Ovary (tissue), 10 donors: ENCODE data around the gene SLC4A1. TPM values are rescaled to one million over a fixed set of nuclear protein-coding genes. Genes with fewer than 3 reads are reported as not detected.

Source experiments
- DNase-seq, 5 donors: peaks; one replicate each; pipeline ENCODE4 v3.0.0-alpha.2; 2019 to 2020
- H3K27ac ChIP-seq, 2 donors: fragments of 200-600 bp; one replicate each; pipeline versions ENCODE4 v1.5.1 to v1.8.0; 2019 to 2022
- H3K27me3 ChIP-seq: fragments of 200-600 bp; one replicate; pipeline ENCODE4 v1.8.0; 2022
- H3K36me3 ChIP-seq: fragments of 200-600 bp; sonication (generic); one replicate; pipeline ENCODE4 v1.5.1; 2019
- H3K4me1 ChIP-seq: one replicate; pipeline ENCODE4 v1.8.1; 2013; ENCODE audit warnings: mild to moderate bottlenecking, moderate library complexity; ENCODE audit not compliant: insufficient read depth
- H3K4me3 ChIP-seq: fragments of 200-600 bp; sonication (generic); one replicate; pipeline ENCODE4 v1.5.1; 2017
- H3K9me3 ChIP-seq, 2 donors: fragments of 200-600 bp in 1 of 2; sonication (generic) in 1 of 2; one replicate each; pipeline versions ENCODE4 v1.5.1 to v1.8.1; 2013 to 2019; ENCODE audit warnings: mild to moderate bottlenecking in 1 of 2, moderate library complexity in 1 of 2
- EP300 ChIP-seq: sonication (generic); formaldehyde crosslinking; IDR thresholded peaks from one replicate; pipeline ENCODE4 v1.6.1; 2017; ENCODE audit warnings: antibody characterized with exemption
- POLR2A ChIP-seq: fragments of 450-650 bp; IDR thresholded peaks from one replicate; pipeline ENCODE4 v1.6.1; 2017; ENCODE audit warnings: antibody characterized with exemption, mild to moderate bottlenecking, moderate library complexity
- WGBS, 3 donors: extraction: QIAGEN DNeasy Blood & Tissue Kit in 1 of 3; methylation state at CpG; one replicate each; pipeline versions ENCODE4 v1.1.5 to v1.1.7; 2013 to 2017; 5-methylcytosine and 5-hydroxymethylcytosine counted together
- intact Hi-C, 4 donors: fragments of 100-400 bp; cut with DNase I; formaldehyde crosslinking; loops; one replicate each; pipeline versions ENCODE4 v1.11.0 to v1.15.1; 2022 to 2023
- long read RNA-seq, 3 donors: library from polyadenylated mRNA in 2 of 3; unstranded in 2 of 3; transcript quantifications; one replicate each; pipeline ENCODE4 v2.0.0 and lab custom pipeline, GENCODE V29; 2021 to 2026
- polyA plus RNA-seq, 2 donors: library from polyadenylated mRNA; stranded (reverse); fragments of 200-250 nt in 1 of 2; fragments of 350-450 nt in 1 of 2; fragmentation: Illumina TruSeq in 1 of 2; extraction: RNeasy Lipid Tissue Mini Kit (QIAGEN cat#74804) in 1 of 2; gene quantifications; one replicate each; pipeline ENCODE4 v1.2.3, GENCODE V29; 2013 to 2014
- total RNA-seq, 7 donors: library from RNA; depleted of rRNA in 2 of 7; stranded (reverse); fragments of >200 nt in 2 of 7; fragmentation: NEBNext Ultra II Directional in 3 of 7; extraction: Animal tissue kit (Norgen Biotek cat#: 25700) in 3 of 7; gene quantifications; one replicate each; pipeline versions ENCODE4 v1.1.0 to v1.2.4, GENCODE V29; 2016 to 2023
- TF ChIP-seq, protein P1 (sequence below), 3 donors: fragments of 450-650 bp in 2 of 3; fragments of 200-600 bp in 1 of 3; IDR thresholded peaks; one replicate each; pipeline versions ENCODE4 v1.5.1 to v1.8.0; 2016 to 2022; ENCODE audit warnings: antibody characterized with exemption in 3 of 3, mild to moderate bottlenecking in 1 of 3
- donor health status: DM: no; HTN: no; CAD: no; lungs with moderate emphysema.
- donor health status: DM: no; HTN: no; CAD: no.
- donor health status: Bipolar disorder and iron deficiency.
- donor health status: DM: yes; HTN: yes; CAD: no.
- donor health status: DM: no; HTN: no; CAD: no.
- donor health status: DM: yes; HTN: yes; CAD: no.

SLC4A1 gene
- total RNA-seq, result 1 to 10 TPM in 1 of 7 donors, under 1 TPM in 3, not detected in 3; 0.08 to 3.2 (median 0.35) TPM
- polyA plus RNA-seq, result not detected
- long read RNA-seq, donor 1, partial matches to known transcripts, result 1 of 1 reads
- long read RNA-seq, donor 1, other reads (novel, unspliced or antisense), result 0 of 1 reads
- long read RNA-seq, donor 2, result 0 reads
- long read RNA-seq, donor 3, result 0 reads

DNA sequence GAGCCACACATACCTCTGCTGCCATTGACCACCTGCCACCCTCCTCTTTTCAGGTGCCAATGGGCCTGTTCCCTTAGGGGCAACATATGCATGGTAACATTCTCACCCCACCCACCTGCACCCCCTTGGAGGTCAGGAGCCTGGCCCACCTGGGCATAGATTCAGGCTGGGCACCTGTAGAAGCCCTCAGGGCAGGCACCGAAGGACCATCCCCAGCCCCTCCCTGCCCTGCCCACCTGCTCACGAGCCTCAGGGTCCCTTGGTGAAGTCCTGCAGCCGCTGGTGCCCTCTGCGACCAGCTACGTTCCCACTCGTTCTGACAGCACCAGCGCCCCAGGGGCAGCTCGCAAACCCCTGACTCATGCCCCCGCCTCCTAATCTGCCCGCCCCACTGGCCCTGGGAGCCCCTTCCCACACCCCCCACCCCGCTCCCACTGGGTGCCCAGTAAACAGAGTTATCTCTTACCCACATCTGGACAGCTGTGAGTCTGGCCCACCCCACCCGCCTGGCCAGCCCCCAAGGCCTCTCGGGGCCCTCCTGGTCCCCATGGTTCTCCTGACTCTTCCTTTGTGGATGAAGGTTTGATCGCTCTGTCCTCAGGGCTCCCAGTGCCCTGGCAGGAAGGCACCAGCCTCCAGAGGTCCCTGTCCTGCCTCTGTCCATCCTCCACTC lies at the start of gene SLC4A1:
Gene SLC4A1, minus strand, starts transcription at position 318 of the 673 bp plus-strand sequence. CDS start 5,269 bp downstream, outside the sequence.
- intact Hi-C loops, result no loop called here
- Histone ChIP-seq H3K27ac (no peak within 1 kb of the TSS), H3K4me1 (no peaks in the 10 kb centered on the region), H3K36me3 (no peaks in the 10 kb centered on the region), H3K27me3 (no peaks in the 10 kb centered on the region), H3K4me3 (no peak within 1 kb of the TSS), H3K9me3 (no peaks in the 10 kb centered on the region)
- no peak for DNase-seq
- no peak for TF ChIP-seq POLR2A
- TF ChIP-seq, protein P1, sequence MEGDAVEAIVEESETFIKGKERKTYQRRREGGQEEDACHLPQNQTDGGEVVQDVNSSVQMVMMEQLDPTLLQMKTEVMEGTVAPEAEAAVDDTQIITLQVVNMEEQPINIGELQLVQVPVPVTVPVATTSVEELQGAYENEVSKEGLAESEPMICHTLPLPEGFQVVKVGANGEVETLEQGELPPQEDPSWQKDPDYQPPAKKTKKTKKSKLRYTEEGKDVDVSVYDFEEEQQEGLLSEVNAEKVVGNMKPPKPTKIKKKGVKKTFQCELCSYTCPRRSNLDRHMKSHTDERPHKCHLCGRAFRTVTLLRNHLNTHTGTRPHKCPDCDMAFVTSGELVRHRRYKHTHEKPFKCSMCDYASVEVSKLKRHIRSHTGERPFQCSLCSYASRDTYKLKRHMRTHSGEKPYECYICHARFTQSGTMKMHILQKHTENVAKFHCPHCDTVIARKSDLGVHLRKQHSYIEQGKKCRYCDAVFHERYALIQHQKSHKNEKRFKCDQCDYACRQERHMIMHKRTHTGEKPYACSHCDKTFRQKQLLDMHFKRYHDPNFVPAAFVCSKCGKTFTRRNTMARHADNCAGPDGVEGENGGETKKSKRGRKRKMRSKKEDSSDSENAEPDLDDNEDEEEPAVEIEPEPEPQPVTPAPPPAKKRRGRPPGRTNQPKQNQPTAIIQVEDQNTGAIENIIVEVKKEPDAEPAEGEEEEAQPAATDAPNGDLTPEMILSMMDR (IDR thresholded peaks at IDR 0.05), result no peak
- no peak for TF ChIP-seq EP300
- 74 to 81% (median 79%) methylated on average over 11 to 14 of the region's 14 CpGs for WGBS, 3 donors

DNA sequence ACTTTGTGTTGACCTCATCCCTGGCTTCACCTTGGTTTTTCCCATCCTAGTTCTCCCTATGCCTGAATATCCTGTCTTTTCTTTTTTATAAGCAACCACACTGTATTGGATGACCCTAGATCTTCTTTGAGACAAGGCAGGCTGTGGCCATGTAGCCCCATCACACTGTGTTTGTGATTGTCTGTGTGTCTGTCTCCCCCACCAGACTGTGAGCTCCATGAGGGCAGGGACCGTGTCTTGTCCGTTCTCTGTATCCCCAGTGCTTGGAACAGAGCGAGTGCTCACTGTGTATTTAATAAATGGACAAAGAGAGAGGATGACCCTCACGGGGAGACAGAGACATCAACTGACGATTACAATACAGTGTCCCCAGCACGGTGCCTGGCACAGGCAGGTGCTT lies 49.6 kb upstream of the SLC4A1 start:
- H3K9me3 ChIP-seq, result no peaks in the 10 kb centered on the region
- TF ChIP-seq EP300 (no peak), POLR2A (no peak)
- TF ChIP-seq, protein P1 (IDR thresholded peaks at IDR 0.05), result no peak
- H3K36me3 ChIP-seq, result no peaks in the 10 kb centered on the region
- H3K4me1 ChIP-seq, result peaks cover 3% of the 10 kb centered on the region
- H3K27me3 ChIP-seq, result peaks cover 3% of the 10 kb centered on the region
- no peak overlapping the region for H3K27ac ChIP-seq
- WGBS, 3 donors, result 71 to 81% (median 74%) methylated on average over 6 of the region's 6 CpGs
- intact Hi-C loops, result no loop called here
- DNase-seq, result no peak
- no peak overlapping the region for H3K4me3 ChIP-seq

DNA sequence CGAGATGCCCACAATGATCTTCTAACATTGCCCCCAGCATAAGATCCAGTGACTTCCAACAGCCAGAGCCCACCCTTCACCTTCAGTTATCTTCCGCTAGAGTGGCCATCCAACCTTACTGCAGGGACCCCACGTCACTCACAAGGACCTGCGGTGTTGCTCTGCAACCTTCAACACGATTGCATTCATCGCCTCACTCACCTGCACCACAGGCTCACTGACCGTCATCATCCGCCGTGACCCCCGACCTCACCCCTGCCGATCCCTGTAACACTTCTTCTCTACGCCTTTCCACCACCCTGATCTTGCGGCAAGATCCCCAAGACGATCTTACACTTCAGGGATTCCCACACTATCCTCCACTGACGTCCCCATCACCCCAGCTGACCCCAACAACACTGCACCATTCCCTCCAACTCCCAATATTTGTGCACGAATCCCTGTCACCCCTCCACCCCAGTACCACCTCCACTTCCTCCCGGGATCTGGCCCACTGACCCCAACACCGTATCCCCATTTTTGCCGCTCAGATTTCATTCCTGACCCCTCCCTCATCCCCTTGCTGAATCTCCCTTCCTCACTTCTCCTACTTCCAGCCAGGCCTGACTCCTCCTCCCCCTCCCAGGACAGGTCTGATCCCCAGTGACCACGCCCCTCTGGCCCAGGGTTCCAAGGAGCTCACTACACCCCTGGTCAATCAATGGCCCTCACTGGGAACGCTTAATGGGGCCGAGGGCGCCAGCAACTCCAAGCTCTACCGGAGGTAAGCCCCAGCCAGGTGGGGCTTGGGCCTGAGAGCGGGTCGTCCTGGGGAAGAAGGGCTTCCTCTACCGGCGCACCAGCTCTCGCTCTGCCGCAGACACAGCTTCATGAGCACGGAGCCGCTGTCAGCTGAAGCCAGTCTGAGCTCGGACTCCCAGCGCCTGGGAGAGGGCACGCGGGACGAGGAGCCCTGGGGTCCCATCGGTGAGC lies 48.1 kb upstream of the SLC4A1 start:
- H3K27ac ChIP-seq, result no peak overlapping the region
- H3K9me3 ChIP-seq, result no peaks in the 10 kb centered on the region
- WGBS, 3 donors, result 7 to 8% (median 8%) methylated on average over 38 of the region's 38 CpGs
- TF ChIP-seq POLR2A (no peak), EP300 (no peak)
- TF ChIP-seq, protein P1 (IDR thresholded peaks at IDR 0.05), result no peak
- peaks cover 3% of the 10 kb centered on the region for H3K4me1 ChIP-seq
- intact Hi-C loops, result no loop called here
- H3K4me3 ChIP-seq, result no peak overlapping the region
- H3K36me3 ChIP-seq, result no peaks in the 10 kb centered on the region
- DNase-seq, result no peak
- peaks cover 3% of the 10 kb centered on the region for H3K27me3 ChIP-seq

DNA sequence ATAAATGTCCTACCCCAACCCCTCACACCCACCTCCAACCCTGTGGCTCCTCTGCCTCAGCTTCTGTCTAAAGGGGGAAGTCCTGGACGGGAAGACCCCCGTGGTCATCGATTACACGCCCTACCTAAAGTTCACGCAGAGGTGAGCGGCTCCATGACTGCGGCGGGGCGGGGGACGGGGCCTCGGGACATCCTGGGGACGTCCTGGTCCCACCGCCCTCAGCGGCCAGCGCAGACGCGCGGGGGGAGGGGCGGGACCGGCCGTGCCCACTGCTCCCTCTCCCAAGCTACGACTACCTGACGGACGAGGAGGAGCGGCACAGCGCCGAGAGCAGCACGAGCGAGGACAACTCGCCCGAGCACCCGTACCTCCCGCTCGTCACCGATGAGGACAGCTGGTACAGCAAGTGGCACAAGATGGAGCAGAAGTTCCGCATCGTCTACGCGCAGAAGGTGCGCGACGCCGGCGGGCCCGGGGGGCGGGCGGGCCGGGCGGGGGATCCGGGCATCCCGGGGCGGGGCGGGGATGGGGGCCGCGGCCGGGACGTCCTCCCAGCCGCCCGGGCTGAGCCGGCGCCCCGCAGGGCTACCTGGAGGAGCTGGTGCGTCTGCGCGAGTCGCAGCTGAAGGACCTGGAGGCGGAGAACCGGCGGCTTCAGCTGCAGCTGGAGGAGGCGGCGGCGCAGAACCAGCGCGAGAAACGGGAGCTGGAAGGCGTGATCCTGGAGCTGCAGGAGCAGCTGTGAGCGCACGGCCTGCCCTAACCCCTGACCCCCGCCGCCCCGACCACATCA lies 47.1 kb upstream of the SLC4A1 start:
- H3K9me3 ChIP-seq, result no peaks in the 10 kb centered on the region
- H3K36me3 ChIP-seq, result no peaks in the 10 kb centered on the region
- H3K4me1 ChIP-seq, result peaks cover 3% of the 10 kb centered on the region
- WGBS, 3 donors, result 0 to 1% (median 1%) methylated on average over 37 to 81 of the region's 81 CpGs
- no peak for DNase-seq
- H3K27ac ChIP-seq, result no peak overlapping the region
- intact Hi-C loops, result no loop called here
- TF ChIP-seq POLR2A, result no peak
- TF ChIP-seq, protein P1 (IDR thresholded peaks at IDR 0.05), result no peak
- no peak for TF ChIP-seq EP300
- H3K27me3 ChIP-seq, result peaks cover 3% of the 10 kb centered on the region
- H3K4me3 ChIP-seq, result no peak overlapping the region
